IMR-90 (cell line): Measurements from ENCODE around the gene KCNJ8.

Experiments used
- MAFK ChIP-seq: IDR thresholded peaks from 2 replicates; pipeline ENCODE4 v1.6.1; 2012; ENCODE audit warnings: low read depth, low read length, improper control_type of control experiment
- POLR2A ChIP-seq: IDR thresholded peaks from 2 replicates; pipeline ENCODE4 v1.6.1; 2012; ENCODE audit warnings: mild to moderate bottlenecking, low read depth, low read length
- RAD21 ChIP-seq: IDR thresholded peaks from 2 replicates; pipeline ENCODE4 v1.6.1; 2012; ENCODE audit warnings: low read length, improper control_type of control experiment

DNA sequence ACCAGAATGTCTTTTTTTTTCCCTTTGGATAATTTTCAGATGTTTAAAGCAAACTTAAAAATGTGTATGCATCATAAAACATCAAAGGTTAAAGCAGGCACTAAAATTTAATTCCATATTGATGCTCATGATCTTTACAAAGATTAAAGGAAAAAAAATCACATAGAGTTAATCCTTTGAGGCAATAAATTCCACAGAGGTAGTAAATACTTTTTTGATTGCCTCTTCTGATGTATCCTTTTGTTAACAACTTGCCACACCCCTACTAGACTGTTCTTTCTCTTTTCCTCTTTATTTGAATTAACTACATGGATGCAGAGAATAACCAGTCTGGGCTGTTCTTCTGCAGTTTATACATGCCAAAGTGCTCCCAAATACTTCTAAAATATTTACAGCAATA is 45.2 kb upstream of the KCNJ8 start:
- TF ChIP-seq RAD21 (no peak), POLR2A (no peak), MAFK (no peak)
